ENCODE data around the gene CD3G. TPM values are rescaled to one million over a fixed set of nuclear protein-coding genes. Genes with fewer than 3 reads are reported as not detected.

Gene CD3G
- total RNA-seq = not detected in 2 replicates

DNA sequence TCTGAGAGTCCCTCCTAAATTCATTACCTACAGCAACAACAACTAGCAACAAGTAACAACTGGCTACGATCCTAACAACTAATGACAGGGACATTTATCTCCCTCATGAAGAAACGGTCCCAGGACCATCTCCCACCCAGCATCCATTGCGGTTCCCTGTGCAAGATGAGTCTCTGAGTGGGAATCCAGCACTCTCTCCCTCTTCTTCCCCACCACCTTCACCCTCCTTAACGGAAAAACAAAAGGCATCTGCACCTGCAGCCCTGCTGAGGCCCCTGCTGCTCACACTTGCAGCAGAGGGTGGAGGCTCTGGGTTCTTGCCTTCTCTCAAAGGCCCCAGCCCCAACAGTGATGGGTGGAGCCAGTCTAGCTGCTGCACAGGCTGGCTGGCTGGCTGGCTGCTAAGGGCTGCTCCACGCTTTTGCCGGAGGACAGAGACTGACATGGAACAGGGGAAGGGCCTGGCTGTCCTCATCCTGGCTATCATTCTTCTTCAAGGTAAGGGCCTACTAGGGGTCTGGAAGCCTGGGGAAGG, at the start of gene CD3G:
CD3G (plus strand) TSS at position 364 of the 535 bp plus-strand sequence; CDS start at position 444, 80 bp downstream.

DNA sequence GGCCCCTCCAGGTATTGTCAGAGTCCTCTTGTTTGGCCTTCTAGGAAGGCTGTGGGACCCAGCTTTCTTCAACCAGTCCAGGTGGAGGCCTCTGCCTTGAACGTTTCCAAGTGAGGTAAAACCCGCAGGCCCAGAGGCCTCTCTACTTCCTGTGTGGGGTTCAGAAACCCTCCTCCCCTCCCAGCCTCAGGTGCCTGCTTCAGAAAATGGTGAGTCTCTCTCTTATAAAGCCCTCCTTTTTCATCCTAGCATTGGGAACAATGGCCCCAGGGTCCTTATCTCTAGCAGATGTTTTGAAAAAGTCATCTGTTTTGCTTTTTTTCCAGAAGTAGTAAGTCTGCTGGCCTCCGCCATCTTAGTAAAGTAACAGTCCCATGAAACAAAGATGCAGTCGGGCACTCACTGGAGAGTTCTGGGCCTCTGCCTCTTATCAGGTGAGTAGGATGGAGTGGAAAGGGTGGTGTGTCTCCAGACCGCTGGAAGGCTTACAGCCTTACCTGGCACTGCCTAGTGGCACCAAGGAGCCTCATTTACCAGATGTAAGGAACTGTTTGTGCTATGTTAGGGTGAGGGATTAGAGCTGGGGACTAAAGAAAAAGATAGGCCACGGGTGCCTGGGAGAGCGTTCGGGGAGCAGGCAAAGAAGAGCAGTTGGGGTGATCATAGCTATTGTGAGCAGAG, 39.4 kb upstream of the CD3G start, which contains the start of gene CD3E:
CD3E (plus strand) TSS at position 163 of the 681 bp plus-strand sequence; CDS start at position 386, 223 bp downstream.

DNA sequence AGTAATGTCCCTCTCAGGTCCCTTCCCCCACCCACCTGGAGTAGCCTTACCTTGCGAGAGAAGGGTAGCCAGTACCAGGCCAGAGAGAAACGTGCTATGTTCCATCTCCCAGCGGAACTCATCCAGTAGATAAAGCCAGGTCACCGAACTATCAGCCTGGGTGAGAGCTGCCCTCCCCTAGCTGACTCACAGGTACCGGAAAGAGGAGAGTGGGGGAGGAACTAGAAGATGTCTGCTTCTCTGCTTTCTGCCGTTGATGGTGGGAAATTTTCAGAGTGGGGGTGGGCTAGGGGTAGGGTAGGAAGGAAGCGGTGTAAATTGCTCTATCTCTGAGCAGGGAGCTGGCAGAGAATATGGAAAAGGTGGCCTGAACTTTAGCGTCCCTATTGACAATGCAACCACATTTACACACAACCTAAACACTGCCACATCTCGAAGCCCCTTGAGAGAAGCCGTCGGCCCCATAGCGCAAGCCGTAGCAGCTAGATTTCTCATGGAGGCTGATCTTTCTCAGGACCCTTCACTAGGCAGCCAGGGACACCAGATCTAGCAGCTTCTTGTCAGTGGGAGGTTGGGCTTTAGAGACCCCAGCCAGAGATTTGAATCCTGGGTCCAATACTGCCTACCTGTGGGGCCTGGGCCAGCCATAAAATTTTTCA, 1.5 kb upstream of the CD3G start, which contains the start of gene CD3D:
CD3D (minus strand) TSS at position 203 of the 659 bp plus-strand sequence; CDS start at position 105, 98 bp downstream.

DNA sequence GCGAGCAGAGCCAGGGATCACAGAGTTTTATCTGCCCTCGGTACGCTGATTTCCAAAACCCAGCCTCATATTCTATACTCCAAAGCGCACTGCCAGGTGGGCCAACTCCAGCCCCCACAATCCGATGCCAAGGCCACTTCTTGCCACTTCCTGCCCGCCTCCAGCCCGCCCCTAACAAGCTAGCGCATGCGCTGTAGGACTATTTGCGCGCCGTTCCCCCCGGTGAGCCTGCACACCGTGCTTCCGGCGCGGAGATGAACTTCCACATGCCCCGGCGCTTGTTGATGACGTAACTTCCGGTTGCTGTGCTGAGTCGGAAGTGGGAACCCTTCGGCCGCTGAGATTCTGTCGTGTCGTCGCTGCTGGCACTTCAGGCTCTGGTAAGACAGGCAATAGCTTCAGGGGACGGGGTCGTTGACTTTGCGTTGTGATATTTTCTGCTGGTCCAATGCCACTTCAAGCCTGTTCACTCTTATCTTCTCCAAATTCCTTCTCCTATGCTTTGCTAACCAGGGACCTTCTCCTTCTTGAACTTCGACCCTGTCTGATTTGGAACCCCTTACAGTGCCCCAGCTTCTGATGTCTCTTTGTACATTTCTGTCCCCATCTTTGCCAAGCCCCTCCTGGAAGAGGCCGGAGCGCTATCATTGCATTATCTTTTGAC, 15.3 kb downstream of the CD3G start, which contains the start of gene UBE4A:
UBE4A (plus strand) TSS at position 306 of the 664 bp plus-strand sequence. CDS start 5,481 bp downstream, outside the sequence.

DNA sequence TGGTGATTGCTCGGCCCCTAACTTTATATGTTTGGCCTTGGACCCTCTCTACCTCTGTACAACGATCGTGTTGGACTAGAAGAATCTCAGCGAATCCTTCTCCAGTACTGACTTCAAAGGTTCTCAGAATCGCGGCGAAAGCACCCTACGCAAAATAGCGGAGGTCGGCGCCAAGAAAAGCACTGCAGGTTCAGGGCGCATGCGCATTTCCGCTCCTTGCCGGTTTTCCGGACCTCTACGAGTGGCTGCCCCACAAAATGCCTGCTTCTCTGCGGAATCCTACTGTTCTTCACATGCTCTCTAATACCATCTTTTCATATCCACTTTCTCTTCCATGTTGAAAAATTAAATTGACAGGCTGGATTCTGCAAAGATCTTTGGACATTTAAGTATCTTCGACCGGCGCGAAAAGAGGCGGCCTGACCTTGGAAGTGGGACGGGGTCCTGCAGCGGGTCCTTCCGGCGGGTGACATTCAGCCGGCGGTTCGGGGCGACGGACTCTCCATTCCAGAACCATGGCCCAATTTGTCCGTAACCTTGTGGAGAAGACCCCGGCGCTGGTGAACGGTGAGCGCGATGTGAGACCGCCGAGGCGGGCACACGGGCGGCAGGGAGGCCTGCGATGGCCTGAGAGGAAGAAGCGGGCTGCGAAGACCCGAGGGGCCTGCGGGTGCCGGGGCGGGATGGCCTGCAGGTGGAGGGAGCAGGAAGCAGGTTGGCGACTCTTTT, 57.2 kb downstream of the CD3G start, which contains the start of gene ATP5MG:
ATP5MG (plus strand) TSS at position 456 of the 729 bp plus-strand sequence; CDS start at position 516, 60 bp downstream.

Other genes with a start within 250 kb of the CD3G start
- gene SCN4B, start 191.5 kb upstream of the CD3G start, total RNA-seq = not detected in 2 replicates
- not detected in 2 replicates for gene SCN2B, start 167.7 kb upstream of the CD3G start, total RNA-seq
- gene JAML, start 119.3 kb upstream of the CD3G start, total RNA-seq = not detected in 2 replicates
- 7.3 and 8.4 TPM in 2 replicates for gene MPZL3, start 92.0 kb upstream of the CD3G start, total RNA-seq
- 129 and 135 TPM in 2 replicates for gene MPZL2, start 80.0 kb upstream of the CD3G start, total RNA-seq
- gene CD3E, start 39.6 kb upstream of the CD3G start, total RNA-seq = not detected in 2 replicates
- not detected in 2 replicates for gene CD3D, start 1.6 kb upstream of the CD3G start, total RNA-seq
- 38.5 and 40.2 TPM in 2 replicates for gene UBE4A, start 15.3 kb downstream of the CD3G start, total RNA-seq
- gene ATP5MG, start 57.3 kb downstream of the CD3G start, total RNA-seq = 56.3 and 64.4 TPM in 2 replicates
- gene KMT2A, start 92.1 kb downstream of the CD3G start, total RNA-seq = 18.0 and 22.1 TPM in 2 replicates
- gene TTC36, start 183.1 kb downstream of the CD3G start, total RNA-seq = 0.39 TPM in 1 of 2 replicates, not detected in the other
- gene TMEM25, start 186.8 kb downstream of the CD3G start, total RNA-seq = 8.8 and 9.9 TPM in 2 replicates
- 24.5 and 30.6 TPM in 2 replicates for gene IFT46, start 221.6 kb downstream of the CD3G start, total RNA-seq
- 123 and 129 TPM in 2 replicates for gene ARCN1, start 228.1 kb downstream of the CD3G start, total RNA-seq

Measured in mammary microvascular endothelial cell (primary cell).